ENCODE measurements around the gene GGA1. TPM values are rescaled to one million over a fixed set of nuclear protein-coding genes. Genes with fewer than 3 reads are reported as not detected.

GGA1 gene
- total RNA-seq, 1 experiment from 2014 or later, result 52.7 TPM

GRCh38 chr22:37630839-37631435, 22.3 kb downstream of the GGA1 start:
- ChIA-PET POLR2A (interaction anchor here (0.6 to 2.2 kb wide), 4 partner anchors 12 to 52 kb away, joined by 3 to 6 read pairs (median 4); no protein-coding TSS in a partner anchor), CTCF (interaction anchor here (0.5 to 10.9 kb wide), 6 partner anchors 11 to 1519 kb away, joined by 3 to 112 read pairs (median 5); partner anchors contain the start of gene LGALS1)
- Mint-ChIP-seq H3K27me3 (ENCODE audit: insufficient read depth, unreplicated experiment) (no peaks in the 10 kb centered on the region), H3K27ac (ENCODE audit: low read depth, unreplicated experiment) (no peak overlapping the region), H3K4me1 (ENCODE audit: insufficient read depth, unreplicated experiment) (no peaks in the 10 kb centered on the region), H3K9me3 (ENCODE audit: unreplicated experiment) (no peaks in the 10 kb centered on the region), H3K36me3 (ENCODE audit: insufficient read depth, unreplicated experiment) (peaks cover 5% of the 10 kb centered on the region), H3K4me3 (ENCODE audit: unreplicated experiment) (no peak overlapping the region)
- BruUV-seq (replicated peaks), result no TSS peak
- TF ChIP-seq CTCF (IDR thresholded peaks at IDR 0.05; ENCODE audit: unreplicated experiment), result no peak
- no peak for DNase-seq (ENCODE audit: unreplicated experiment)
- intact Hi-C loops (cut with micrococcal nuclease), result no loop called here

GRCh38 chr22:37631448-37632173, 23.0 kb downstream of the GGA1 start:
- DNase-seq (ENCODE audit: unreplicated experiment), result no peak
- H3K4me3 Mint-ChIP-seq (ENCODE audit: unreplicated experiment), result no peak overlapping the region
- intact Hi-C loops (cut with micrococcal nuclease), result no loop called here
- no peak for TF ChIP-seq CTCF (IDR thresholded peaks at IDR 0.05; ENCODE audit: unreplicated experiment)
- H3K9me3 Mint-ChIP-seq (ENCODE audit: unreplicated experiment), result no peaks in the 10 kb centered on the region
- no peaks in the 10 kb centered on the region for H3K27me3 Mint-ChIP-seq (ENCODE audit: insufficient read depth, unreplicated experiment)
- no peak overlapping the region for H3K27ac Mint-ChIP-seq (ENCODE audit: low read depth, unreplicated experiment)
- CTCF ChIA-PET, result interaction anchor here (0.6 to 10.9 kb wide), 6 partner anchors 8 to 326 kb away, joined by 3 to 112 read pairs (median 5); partner anchors contain the start of gene LGALS1
- peaks cover 5% of the 10 kb centered on the region for H3K36me3 Mint-ChIP-seq (ENCODE audit: insufficient read depth, unreplicated experiment)
- POLR2A ChIA-PET, result interaction anchor here (0.8 to 2.2 kb wide), 4 partner anchors 11 to 27 kb away, joined by 3 to 6 read pairs (median 4); partner anchors contain the start of gene PDXP
- BruUV-seq (replicated peaks), result no TSS peak
- no peaks in the 10 kb centered on the region for H3K4me1 Mint-ChIP-seq (ENCODE audit: insufficient read depth, unreplicated experiment)

- no peak overlapping the region for H3K4me3 Mint-ChIP-seq (ENCODE audit: unreplicated experiment)
- BruUV-seq (replicated peaks), result no TSS peak
- H3K9me3 Mint-ChIP-seq (ENCODE audit: unreplicated experiment), result no peaks in the 10 kb centered on the region
- H3K4me1 Mint-ChIP-seq (ENCODE audit: insufficient read depth, unreplicated experiment), result no peaks in the 10 kb centered on the region
- ChIA-PET POLR2A (interaction anchor here (0.8 to 2.2 kb wide), 5 partner anchors 10 to 26 kb away, joined by 3 to 6 read pairs (median 3); partner anchors contain the start of gene PDXP), CTCF (interaction anchor here (0.6 to 10.9 kb wide), 8 partner anchors 9 to 1137 kb away, joined by 3 to 112 read pairs (median 4); partner anchors contain the start of gene ANKRD54)
- no peak for DNase-seq (ENCODE audit: unreplicated experiment)
- H3K36me3 Mint-ChIP-seq (ENCODE audit: insufficient read depth, unreplicated experiment), result peaks cover 5% of the 10 kb centered on the region
- no peak overlapping the region for H3K27ac Mint-ChIP-seq (ENCODE audit: low read depth, unreplicated experiment)
- H3K27me3 Mint-ChIP-seq (ENCODE audit: insufficient read depth, unreplicated experiment), result no peaks in the 10 kb centered on the region
- intact Hi-C loops (cut with micrococcal nuclease), result no loop called here
- TF ChIP-seq CTCF (IDR thresholded peaks at IDR 0.05; ENCODE audit: unreplicated experiment), result no peak
Observed at GRCh38 chr22:37632174-37633088, 23.8 kb downstream of the GGA1 start.

All from MCF 10A (cell line).